Activated CD4-positive, alpha-beta T cell treated with anti-CD3 and anti-CD28 coated beads, Interleukin-10, Interleukin-2, amounts not matched to agents 100 ng/mL and 50 ng/mL, durations not matched to agents 16 hours and 8 hours (primary cell): ENCODE data around the gene BCAS3.

Experiments used
- DNase-seq: peaks from one replicate; pipeline ENCODE4 v3.0.0-alpha.2; 2020

Gene BCAS3

DNA sequence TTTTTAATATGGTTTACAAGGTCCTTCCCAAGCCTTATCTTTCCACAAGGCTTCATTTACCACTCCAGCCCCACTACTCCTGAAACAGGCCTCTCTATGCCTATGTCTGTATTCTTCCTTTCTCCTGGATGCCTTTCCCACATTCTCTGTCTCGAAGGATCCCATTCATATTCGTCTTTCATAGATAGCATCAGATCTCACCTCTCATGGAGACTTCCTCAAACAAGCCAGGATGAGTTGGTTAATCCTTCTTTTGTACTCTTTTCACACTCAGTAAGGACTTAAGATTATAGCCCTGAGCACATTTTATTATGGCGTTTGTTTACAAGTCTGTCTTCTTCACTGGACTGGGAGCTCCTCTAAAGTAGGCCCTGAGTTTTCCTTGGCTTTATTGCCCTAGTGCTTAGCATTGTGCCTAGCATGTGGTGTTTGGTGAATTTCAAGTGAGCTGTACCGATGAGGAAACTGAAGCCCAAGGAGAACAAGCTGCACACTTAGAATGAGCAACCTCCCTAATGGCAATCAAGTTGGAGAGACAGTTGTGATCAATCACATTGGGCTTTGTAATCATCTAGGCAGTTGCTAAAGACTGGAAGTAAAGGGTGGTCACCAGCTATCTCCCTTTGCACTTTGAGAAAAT lies 764.6 kb downstream of the BCAS3 start:
- DNase-seq, result no peak
